ENCODE data around the gene GNRH2.

The GNRH2 gene

DNA sequence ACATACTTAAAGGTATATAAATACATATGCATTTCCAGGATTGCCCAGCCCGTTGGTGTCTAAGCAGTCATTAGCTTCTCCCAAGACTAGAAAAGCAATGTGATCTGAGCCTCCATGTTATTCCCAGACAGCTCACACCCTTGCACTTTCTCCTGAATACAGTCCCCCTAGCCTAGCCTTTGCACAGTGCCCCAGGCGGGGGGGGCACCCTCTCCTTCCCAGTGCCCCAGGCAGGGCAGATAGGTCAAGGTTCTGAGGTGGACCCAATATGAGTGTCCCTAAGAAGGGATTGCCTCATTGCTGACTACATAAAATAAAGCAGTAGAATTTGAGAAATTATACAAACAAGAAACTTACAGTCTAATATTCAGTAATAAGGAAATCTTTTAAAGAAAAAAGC is 15.4 kb upstream of the GNRH2 start:
- no peak for TF ChIP-seq CTCF (conservative IDR thresholded peaks at IDR 0.05; ENCODE audit: low read depth, low read length)
- no peaks in the 10 kb centered on the region for H3K36me3 ChIP-seq (ENCODE audit: insufficient read depth)
- no peak overlapping the region for H3K9ac ChIP-seq
- no peak overlapping the region for H3K27ac ChIP-seq
- no peaks in the 10 kb centered on the region for H3K27me3 ChIP-seq (ENCODE audit: insufficient read depth, low read depth)
- no peak overlapping the region for H2AFZ ChIP-seq (ENCODE audit: low read depth)
- H3K4me3 ChIP-seq (IDR thresholded peaks at IDR 0.05; ENCODE audit: insufficient read depth, low read depth, low read length): no peak overlapping the region
- H3K4me1 ChIP-seq (ENCODE audit: low read depth, poor library complexity, severe bottlenecking): no peaks in the 10 kb centered on the region
- H3K79me2 ChIP-seq (ENCODE audit: insufficient read depth, low read depth): no peaks in the 10 kb centered on the region
- no peak overlapping the region for H3K4me2 ChIP-seq
- no peaks in the 10 kb centered on the region for H4K20me1 ChIP-seq (ENCODE audit: insufficient read depth)

GRCh38 chr20:3031524-3032147 is 11.8 kb upstream of the GNRH2 start:
- H3K9ac ChIP-seq: no peak overlapping the region
- no peak overlapping the region for H3K4me3 ChIP-seq (IDR thresholded peaks at IDR 0.05; ENCODE audit: insufficient read depth, low read depth, low read length)
- H2AFZ ChIP-seq (ENCODE audit: low read depth): no peak overlapping the region
- H3K27ac ChIP-seq: no peak overlapping the region
- no peaks in the 10 kb centered on the region for H3K36me3 ChIP-seq (ENCODE audit: insufficient read depth)
- no peaks in the 10 kb centered on the region for H4K20me1 ChIP-seq (ENCODE audit: insufficient read depth)
- H3K79me2 ChIP-seq (ENCODE audit: insufficient read depth, low read depth): no peaks in the 10 kb centered on the region
- no peak overlapping the region for H3K4me2 ChIP-seq
- no peak for TF ChIP-seq CTCF (conservative IDR thresholded peaks at IDR 0.05; ENCODE audit: low read depth, low read length)
- H3K4me1 ChIP-seq (ENCODE audit: low read depth, poor library complexity, severe bottlenecking): no peaks in the 10 kb centered on the region
- no peaks in the 10 kb centered on the region for H3K27me3 ChIP-seq (ENCODE audit: insufficient read depth, low read depth)

- H2AFZ ChIP-seq (ENCODE audit: low read depth): no peak overlapping the region
- TF ChIP-seq CTCF (conservative IDR thresholded peaks at IDR 0.05; ENCODE audit: low read depth, low read length): no peak
- no peak overlapping the region for H3K4me2 ChIP-seq
- no peaks in the 10 kb centered on the region for H3K27me3 ChIP-seq (ENCODE audit: insufficient read depth, low read depth)
- H3K79me2 ChIP-seq (ENCODE audit: insufficient read depth, low read depth): no peaks in the 10 kb centered on the region
- no peaks in the 10 kb centered on the region for H3K36me3 ChIP-seq (ENCODE audit: insufficient read depth)
- H3K9ac ChIP-seq: no peak overlapping the region
- H3K4me3 ChIP-seq (IDR thresholded peaks at IDR 0.05; ENCODE audit: insufficient read depth, low read depth, low read length): no peak overlapping the region
- H4K20me1 ChIP-seq (ENCODE audit: insufficient read depth): no peaks in the 10 kb centered on the region
- no peaks in the 10 kb centered on the region for H3K4me1 ChIP-seq (ENCODE audit: low read depth, poor library complexity, severe bottlenecking)
- no peak overlapping the region for H3K27ac ChIP-seq
Measured at GRCh38 chr20:3032624-3033023, 10.8 kb upstream of the GNRH2 start.

DNA sequence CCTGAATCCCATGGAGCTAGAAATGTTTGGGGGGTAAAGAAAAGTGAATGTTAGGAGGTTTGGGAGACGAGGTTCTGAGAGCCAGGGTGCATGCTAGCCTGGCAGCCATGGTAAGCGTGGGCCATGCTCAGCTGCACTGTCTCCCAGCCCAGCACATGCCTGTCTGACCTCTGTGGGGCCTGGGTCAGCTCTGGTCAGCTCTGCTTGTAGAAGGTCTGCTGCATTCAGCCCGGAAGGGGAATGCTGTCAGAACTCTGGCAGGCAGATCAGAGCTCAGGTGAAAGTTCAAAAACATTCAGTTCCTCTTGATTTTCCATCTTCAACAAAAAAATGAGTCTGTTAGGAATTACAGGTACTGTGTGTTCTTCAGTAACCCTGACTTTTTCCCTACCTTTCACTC is 5.8 kb upstream of the GNRH2 start:
- Histone ChIP-seq H3K4me2 (no peak overlapping the region), H4K20me1 (ENCODE audit: insufficient read depth) (no peaks in the 10 kb centered on the region), H2AFZ (ENCODE audit: low read depth) (no peak overlapping the region), H3K79me2 (ENCODE audit: insufficient read depth, low read depth) (no peaks in the 10 kb centered on the region), H3K4me1 (ENCODE audit: low read depth, poor library complexity, severe bottlenecking) (no peaks in the 10 kb centered on the region), H3K27ac (no peak overlapping the region), H3K36me3 (ENCODE audit: insufficient read depth) (no peaks in the 10 kb centered on the region), H3K4me3 (IDR thresholded peaks at IDR 0.05; ENCODE audit: insufficient read depth, low read depth, low read length) (no peak overlapping the region), H3K27me3 (ENCODE audit: insufficient read depth, low read depth) (no peaks in the 10 kb centered on the region), H3K9ac (no peak overlapping the region)
- no peak for TF ChIP-seq CTCF (conservative IDR thresholded peaks at IDR 0.05; ENCODE audit: low read depth, low read length)
